Retina (tissue), 1 donor: ENCODE results near the gene MYOCD.

ENCODE experiments used
- DNase-seq: peaks from one replicate; pipeline ENCODE4 v3.0.0-alpha.2; 2016

The MYOCD gene

GRCh38 chr17:12712941-12713340 is 47.3 kb downstream of the MYOCD start:
- DNase-seq, result no peak

- no peak for DNase-seq
These were observed 54.3 kb downstream of the MYOCD start for GRCh38 chr17:12719948-12720347.

GRCh38 chr17:12721581-12721980 is 55.9 kb downstream of the MYOCD start:
- DNase-seq, result no peak

GRCh38 chr17:12722282-12722681 is 56.6 kb downstream of the MYOCD start:
- DNase-seq, result no peak

DNA sequence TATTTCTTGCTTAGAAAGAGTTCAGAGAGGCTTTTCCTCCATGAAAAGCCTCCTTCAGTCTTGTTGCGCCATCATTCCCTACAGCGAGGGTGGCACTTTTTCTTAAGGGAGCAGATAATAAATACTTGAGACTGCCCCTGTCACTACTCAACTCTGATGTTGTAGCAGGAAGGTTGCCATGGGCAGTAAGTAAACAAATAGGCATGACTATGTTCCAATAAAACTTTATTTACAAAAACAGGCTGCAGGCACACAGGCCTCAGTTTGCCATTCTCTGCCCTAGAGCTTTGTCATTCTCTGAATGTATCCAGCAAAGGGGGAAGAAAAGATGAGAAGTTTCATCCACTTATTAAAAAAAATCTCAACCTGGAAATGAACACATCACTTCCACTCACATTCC is 60.4 kb downstream of the MYOCD start:
- no peak for DNase-seq

DNA sequence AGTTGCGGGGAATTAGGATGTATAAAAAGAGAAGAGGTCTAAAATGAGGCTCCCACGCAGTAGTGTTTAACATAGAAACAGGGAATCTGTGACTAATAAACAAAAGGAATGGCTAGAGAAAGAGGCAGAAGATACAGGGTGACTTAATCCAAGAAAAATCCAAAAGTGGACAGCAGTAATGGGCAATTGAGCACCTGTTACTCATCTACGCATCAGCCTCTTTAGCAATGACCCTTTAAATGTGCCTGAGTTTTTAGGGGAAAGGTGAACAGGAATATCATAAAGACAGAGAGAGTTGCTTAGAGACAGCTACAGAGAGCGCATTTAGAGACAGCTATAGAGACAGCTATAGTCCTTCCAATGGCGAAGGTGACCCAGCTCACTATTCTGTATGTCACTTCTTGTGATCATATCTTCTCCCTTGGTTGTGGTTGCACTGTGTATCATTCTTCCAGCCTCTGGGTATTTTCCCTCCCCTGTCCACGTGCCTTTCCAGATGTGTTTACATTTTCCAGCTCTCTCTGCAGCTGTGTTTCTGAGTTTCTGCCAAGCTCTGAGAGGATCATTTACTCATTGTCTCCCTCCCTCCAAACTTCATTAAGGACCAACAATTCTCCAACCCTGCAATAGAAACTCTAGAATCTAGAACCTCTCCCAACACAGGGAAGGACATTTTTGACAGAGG is 61.5 kb downstream of the MYOCD start:
- DNase-seq, result no peak

DNA sequence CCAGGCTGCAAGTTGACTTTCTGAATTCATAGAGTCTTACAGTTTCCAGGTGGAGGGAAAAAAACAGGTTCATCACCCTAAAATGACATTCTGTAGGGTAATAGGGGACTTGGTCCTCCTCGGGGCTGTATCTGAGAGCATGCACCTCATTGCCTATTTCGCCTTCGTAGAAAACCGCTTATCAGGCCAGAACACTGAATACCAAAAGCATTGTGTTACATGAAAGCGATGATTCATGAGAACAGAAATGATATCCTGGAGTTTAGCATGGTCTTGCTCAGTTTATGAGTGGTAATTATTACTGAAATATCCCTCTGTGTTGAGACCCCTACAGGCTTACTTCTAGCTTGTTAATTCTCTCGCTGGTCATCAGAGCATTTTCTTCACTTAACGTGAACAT is 62.2 kb downstream of the MYOCD start:
- no peak for DNase-seq

DNA sequence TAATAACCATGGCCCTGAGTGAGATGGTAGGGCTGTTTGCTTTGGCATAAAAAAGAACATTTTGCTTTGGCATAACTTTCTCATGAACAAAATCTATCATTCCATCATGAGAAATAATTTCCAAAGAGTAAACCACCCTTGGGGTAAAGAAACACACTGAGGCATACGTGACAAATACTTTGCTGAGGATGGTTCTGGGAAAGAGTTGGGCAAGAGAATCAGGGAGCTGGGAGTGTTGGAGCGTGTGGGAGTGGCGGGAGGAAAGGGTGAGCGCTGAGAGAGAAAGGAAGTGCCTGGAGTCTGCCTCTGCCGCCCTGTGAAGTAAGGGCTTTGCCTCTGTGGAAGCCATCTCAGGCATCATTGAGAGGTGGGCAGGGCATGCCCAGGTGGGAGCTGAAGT is 63.4 kb downstream of the MYOCD start:
- no peak for DNase-seq

GRCh38 chr17:12730421-12730820 is 64.7 kb downstream of the MYOCD start:
- DNase-seq, result no peak

DNA sequence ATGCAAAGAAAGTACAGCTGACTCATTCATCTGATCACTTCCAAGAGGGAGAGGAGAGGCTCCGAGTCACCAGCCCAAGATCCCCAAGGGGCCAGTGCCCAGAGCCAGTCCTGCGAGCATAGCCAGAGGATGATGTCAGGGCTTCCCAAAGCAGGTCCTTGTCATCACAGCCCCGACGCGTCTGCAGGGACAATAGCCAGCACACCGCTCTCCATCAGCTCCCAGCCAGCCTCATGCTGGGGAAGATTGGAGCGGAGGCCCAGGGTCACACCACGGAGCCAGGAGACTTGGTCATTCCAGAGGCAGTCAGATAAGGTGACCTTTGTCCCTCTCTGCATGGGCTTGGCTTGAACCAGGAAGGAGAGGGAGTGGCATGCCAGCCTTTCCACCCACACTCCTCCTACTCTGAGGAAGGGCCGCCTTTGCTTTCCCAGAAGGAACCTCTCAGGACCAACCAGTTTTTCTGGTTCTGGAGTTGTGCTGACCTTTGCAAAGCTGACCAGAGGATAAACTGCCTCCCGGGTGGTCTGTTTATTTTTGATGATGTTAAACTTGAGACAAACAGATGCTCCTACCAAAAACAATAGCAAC is 65.3 kb downstream of the MYOCD start:
- DNase-seq, result peak; percentile 65

DNA sequence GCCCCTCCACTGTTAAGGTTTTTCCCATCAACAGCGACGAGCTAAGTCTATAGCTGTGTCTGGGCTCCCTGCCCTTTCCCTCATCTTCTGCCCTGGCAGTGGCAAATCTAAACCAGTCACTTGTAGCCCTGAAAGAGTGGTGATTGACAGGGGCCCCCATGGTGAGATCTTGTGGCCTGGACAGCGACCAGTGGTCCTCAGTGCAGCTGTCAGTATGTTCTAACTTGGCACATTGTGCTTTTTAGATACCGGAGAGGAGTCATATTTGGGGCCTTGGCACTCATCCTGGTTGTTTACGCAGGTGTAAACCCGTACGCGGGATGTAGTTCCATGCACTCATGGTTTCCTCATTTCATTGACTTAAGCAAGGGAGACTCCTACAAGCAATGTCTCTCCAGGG is 66.1 kb downstream of the MYOCD start:
- DNase-seq, result no peak

- DNase-seq, result no peak
These were observed 66.7 kb downstream of the MYOCD start for GRCh38 chr17:12732366-12732765.

DNA sequence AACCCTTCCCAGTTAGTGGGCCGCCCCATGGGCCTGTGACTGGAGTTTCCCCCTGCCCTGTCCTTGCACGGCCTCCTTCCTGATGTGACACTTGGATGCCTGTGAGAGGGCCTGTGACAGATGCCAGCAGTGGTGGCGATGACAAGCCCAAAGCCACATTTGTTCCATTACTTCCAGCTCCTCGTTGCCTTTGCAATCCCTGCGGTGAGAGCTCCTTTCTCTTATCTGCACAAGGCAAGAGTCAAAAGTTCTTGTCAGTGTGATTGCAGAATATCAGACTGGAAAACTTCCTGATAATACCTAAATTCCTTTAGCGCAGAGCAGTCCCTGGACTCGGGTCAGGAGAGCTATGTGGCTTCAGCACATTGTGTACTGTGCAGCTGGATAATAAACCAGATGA is 69.2 kb downstream of the MYOCD start:
- no peak for DNase-seq

- DNase-seq, result peak; percentile 54
These were observed 69.8 kb downstream of the MYOCD start for GRCh38 chr17:12735517-12735916.

- no peak for DNase-seq
These were observed 70.8 kb downstream of the MYOCD start for GRCh38 chr17:12736526-12736925.

DNA sequence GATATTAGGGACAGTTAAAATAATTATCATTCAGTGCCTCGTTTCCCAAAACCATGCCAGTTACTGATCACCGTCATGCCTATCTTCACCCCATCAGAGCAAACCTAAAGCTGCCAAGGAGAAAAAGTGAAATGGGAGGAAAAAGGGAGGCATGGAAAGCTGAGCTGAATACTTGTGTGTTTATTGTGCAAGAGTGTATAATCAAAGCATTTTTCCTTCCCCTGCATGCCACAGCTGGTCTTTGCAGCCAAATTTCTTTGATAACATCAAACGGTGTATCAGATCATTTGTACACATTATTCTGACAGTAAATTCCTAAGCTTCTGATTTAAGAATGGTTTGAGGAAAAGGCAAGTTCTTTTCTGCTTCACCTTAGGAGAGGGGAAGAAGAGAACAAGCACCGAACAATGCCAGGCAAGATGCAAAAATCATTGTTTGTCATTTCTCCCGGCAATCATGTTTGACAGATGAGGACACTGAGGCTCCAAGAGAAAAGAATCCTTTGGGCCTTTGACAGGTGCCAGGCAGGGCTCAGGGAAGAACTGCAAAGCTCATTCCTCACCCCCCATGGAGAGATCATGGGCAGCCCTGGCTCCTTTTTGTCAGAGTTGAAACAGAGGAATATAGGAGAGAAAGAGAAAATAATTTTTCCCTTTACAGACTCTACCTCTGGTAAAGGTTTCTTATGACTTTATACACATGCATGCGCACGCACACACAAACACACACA is 72.2 kb downstream of the MYOCD start:
- DNase-seq, result no peak

- no peak for DNase-seq
These were observed 72.9 kb downstream of the MYOCD start for GRCh38 chr17:12738624-12739023.

DNA sequence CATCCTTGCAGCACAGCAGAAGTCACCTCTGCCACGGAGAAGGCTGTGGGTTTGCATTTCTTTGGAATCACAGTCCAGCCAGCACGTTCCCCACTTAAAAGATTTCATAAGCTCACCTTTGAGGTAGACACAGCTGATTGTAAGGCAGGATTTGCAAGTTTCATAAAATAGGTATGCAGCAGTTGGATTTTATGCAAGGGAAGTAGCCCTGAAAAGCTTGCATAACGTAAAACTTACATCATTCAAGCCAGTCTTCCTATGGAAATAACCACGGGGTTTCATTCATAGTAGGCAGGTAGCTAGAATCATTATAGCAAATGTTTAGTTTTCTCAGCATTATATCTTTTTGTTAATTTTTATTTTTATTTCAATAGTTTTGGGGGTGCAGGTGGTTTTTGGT is 73.8 kb downstream of the MYOCD start:
- no peak for DNase-seq

DNA sequence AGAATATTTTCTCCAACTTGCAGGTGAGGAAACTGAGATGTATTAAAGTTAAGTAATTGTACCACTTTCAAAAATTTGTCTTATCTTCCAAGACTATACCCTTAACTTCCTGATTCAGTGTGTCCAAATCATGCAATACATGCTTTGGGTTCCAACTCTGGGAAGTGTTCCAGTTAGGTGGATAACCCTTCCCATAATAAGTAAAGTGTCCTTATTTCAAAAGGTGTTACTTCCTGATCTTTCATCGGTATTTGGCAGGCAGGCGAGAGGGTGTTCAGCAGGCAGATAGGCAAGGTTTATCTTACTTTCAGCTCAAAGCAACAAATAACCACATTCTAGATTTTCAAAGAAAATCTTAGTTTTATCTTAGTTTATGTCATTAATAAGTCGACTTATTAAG is 77.4 kb downstream of the MYOCD start:
- DNase-seq, result no peak

DNA sequence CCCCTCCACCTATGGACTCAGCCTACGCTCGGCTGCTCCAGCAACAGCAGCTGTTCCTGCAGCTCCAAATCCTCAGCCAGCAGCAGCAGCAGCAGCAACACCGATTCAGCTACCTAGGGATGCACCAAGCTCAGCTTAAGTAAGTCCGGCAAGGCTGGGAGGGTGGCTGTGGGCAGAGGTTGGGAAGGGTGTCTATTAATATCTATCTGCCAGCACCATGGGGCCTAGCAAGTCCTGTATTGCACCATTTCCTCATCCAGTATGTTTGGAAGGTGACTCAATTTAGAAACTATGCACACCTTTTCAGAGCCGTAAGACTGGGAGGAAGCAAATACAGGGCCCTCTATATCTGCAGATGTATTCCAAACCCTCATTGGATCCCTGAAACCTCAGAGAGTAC is 78.6 kb downstream of the MYOCD start:
- DNase-seq, result no peak

GRCh38 chr17:12744786-12745185 is 79.1 kb downstream of the MYOCD start:
- no peak for DNase-seq

- no peak for DNase-seq
These were observed 79.8 kb downstream of the MYOCD start for GRCh38 chr17:12745486-12745885.

- no peak for DNase-seq
These were observed 91.1 kb downstream of the MYOCD start for GRCh38 chr17:12756786-12757185.

DNA sequence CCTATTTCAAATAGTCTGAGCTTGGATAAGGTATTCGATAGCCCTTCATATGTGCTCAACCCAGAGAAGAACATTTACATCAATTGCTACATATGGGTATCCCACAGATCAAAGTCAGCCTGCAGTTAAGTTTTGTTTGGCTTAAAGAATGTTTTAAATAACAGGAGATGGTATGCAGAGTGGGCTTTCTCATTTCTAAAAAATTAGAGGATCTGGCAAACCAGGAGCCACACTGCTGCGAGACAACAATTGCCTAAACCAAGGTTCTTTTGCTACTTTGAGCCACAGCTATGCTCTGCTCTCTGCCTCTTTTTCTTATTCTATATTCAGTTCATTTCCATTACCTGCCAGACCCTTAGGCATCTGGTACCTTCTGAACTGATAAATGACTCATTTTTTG is 93.4 kb downstream of the MYOCD start:
- no peak for DNase-seq
